ENCODE data around the gene NT5C3A.
"Not testable (repeated sequence)": the region's sequence is repeated elsewhere in the genome, so short reads cannot be mapped to it uniquely, and the experiment has no call there.

The NT5C3A gene

DNA sequence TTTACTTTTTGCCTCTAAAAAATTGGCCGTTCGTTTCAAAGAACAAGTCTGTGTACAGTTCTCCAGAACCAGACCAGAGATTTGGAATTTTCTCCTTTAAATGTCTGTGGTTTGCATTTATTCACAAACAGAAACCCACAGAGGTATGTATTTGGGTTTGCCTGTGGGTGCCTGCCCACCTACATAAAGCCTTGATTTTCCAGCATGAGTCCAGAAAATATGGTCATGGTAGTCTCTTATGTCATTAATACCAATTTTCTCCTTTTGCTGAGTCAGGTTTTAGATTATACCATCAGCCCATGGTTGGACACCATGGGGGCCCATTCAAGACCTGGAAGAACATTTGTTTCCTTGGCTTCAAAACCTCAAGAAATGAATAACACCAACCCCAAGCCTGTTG lies 82.7 kb downstream of the NT5C3A start:
- not testable (repeated sequence) for DNase-seq (ENCODE audit: low spot score)

DNA sequence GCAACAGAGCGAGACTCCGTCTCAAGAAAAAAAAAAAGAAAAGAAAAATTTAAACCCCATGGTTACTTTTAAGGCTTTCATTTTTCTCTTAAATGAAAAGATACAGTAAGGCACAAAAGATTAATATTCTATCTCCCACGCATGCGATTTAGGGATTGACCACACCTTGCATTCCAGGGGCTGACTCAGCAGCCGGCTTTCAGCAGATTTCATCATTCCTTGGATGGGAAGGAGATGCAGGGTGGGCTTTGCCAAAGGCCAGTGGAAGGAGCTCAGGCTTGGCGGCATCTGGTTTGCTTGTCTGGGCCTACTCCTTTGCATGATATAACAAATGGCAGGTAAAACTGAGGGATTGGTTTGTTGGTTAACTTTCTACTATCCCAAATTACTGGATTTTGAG lies 83.3 kb downstream of the NT5C3A start:
- not testable (repeated sequence) for DNase-seq (ENCODE audit: low spot score)

DNA sequence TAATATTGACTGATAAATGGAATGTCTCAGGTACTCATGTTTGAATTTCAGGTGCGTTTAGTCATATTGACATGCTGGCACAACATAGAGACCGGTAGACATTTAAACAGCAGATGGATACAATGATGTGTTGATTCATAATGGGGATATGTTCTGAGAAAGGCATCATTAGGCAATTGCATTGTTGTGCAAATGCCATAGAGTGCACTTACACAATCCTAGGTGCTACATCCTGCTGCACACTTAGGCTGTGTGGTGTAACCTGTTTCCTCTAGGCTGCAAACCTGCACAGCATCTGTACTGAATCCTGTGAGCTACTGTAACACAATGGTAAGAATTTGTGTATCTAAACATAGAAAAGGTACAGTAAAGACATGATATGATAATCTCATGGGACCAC lies 85.4 kb downstream of the NT5C3A start:
- DNase-seq (ENCODE audit: low spot score): not testable (repeated sequence)

DNA sequence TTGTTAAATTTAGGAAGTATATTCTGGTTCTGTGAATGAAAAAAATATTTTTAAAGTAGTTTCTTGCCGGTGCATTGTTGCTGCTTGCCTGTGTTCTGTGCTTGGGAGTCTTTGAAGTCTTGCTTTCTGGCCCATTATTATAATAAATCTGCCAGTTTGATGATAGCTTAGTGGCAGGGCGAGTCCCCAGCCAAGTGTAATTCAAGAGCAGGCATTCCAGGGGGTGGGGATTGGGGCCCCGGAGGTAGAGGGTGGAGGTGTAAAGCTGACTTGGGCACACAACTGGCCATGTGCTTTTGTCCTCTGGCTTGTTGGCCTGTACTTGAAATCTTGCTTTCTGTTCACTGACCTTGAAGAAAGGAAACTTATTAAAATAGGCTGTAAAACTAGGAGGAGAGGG lies 90.6 kb downstream of the NT5C3A start:
- not testable (repeated sequence) for DNase-seq (ENCODE audit: low spot score)

DNA sequence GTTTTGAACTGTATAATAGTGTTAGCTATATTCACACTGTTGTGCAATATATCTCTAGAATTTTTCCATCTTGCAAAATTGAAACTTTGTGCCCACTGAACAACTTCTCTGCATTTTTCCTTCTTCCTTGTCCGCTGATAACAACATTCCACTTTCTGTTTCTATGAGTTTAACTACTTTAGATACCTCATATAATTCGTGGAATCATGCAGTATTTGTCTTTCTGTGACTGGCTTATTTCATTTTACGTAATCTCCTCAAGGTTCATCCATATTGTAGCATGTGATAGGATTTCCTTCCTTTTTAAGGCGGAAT lies 95.4 kb downstream of the NT5C3A start:
- not testable (repeated sequence) for DNase-seq (ENCODE audit: low spot score)

DNA sequence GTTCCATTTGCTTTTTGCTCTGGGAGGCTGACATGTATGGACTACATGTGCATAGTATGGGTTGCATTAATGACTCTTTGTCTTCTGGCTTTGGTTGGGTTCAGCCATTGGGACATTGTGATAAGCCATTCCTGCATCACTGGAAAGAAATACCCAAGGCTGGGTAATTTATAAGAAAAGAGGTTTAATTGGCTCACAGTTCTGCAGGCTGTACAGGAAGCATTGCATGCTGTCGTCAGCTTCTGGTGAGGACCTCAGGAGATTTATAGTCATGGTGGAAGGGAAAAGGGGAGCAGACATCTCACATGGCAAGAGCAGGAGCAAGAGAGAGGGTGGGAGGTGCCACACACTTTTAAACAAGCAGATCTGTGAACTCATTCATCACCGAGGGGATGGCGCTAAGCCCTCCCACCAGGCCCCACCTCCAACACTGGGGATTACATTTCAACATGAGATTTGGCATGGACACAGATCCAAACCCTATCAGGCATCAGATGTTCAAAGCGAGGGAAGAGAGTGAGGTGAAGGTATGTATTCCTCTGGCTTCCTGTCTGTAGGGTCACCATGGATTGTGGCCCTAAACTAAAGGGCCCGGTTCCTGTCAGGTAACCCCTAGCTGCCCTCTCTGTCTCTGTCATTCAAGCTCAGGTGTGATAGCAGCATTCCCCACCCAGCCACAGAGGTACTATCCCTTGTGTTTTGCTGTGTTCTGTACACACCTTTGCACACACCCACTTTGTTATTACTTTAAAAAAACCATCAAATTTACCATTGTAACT lies 95.9 kb downstream of the NT5C3A start:
- not testable (repeated sequence) for DNase-seq (ENCODE audit: low spot score)

DNA sequence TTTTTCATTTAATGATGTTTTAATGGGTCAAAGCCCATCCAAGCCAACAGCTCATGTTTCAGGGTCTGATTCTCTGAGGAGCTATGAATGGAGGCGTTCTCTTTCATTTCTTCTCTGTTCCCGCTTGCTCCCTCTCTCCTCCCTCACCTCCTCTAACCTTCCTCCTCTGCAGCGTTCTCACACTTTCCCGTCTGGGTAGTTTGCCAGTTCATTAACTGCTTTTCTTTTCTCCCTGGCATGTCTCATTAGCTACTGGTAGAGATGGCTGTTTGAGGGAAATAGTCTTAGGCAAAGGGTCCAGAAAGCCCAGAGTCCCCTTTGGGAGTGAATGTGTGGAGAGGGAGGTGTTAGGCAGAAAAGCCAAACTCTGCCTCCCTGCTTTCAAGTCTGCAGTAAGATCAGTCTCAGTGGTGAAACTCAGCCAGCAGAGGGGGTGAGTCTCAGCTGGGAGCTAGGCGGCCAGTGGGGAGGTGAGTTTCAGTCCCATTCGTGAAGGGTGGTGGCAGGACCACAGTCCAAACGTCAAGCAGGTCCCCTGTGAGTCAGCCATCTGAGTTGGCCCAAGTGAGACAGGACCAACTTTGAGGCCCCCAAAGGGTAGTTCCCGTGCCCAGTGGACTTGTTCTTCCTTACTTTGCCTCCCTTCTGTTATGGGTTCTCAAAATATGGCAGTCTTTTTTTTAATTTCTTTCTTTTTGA lies 98.0 kb downstream of the NT5C3A start:
- DNase-seq (ENCODE audit: low spot score): not testable (repeated sequence)
